Skeletal muscle cell (primary cell): ENCODE results near the gene SGCD.
"Not testable (repeated sequence)": the region's sequence is repeated elsewhere in the genome, so short reads cannot be mapped to it uniquely, and the experiment has no call there.

Experiments
- DNase-seq: peaks from one replicate; pipeline ENCODE4 v3.0.0-alpha.2; 2010; ENCODE audit warnings: low read depth
- H3K4me3 ChIP-seq: 2 replicates; pipeline ENCODE4 v1.5.1; 2011; ENCODE audit warnings: low read depth, mild to moderate bottlenecking, control low read depth, low read length, moderate library complexity

Gene SGCD

DNA sequence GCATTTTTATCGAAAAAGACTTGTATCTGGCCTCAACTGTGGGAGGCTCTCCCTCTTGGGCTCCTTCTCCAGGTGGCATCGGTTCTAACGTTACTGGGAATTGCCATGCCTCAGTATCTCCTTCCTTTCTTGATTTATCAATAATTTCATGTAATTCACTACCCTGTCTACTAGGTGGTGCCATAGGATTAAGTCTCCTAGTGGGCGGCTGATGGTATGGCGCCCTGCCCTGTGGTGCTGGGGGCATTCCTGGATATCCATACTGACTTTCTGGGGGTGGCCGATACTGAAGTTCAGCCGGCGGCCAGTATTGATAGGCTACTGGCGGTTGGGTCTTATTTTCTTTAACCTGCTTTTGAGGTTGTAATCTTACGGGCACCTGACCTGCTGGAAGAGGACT is 337.9 kb downstream of the SGCD start:
- not testable (repeated sequence) for H3K4me3 ChIP-seq, DNase-seq

- not testable (repeated sequence) for H3K4me3 ChIP-seq, DNase-seq
Observed at GRCh38 chr5:156666686-156667085, 339.7 kb downstream of the SGCD start.

DNA sequence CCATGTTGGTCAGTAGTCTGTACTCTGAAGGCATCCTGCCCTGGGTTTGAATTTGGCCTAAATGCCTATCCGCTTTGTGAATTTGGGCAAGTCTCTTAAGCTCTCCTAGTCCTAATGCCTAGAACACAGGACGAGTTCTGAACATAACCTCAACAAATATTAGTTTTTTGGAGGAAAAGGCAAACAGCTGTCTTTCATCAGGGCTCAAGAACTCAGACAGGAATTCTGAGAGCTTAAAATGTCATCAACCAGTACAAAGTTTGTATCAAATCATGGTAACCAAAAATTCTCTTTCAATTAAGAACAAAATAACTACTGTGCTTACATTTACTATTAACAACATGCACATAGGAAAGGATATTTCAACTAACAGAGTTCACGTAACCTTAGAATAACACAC is 340.7 kb downstream of the SGCD start:
- no peak overlapping the region for H3K4me3 ChIP-seq
- DNase-seq = no peak

DNA sequence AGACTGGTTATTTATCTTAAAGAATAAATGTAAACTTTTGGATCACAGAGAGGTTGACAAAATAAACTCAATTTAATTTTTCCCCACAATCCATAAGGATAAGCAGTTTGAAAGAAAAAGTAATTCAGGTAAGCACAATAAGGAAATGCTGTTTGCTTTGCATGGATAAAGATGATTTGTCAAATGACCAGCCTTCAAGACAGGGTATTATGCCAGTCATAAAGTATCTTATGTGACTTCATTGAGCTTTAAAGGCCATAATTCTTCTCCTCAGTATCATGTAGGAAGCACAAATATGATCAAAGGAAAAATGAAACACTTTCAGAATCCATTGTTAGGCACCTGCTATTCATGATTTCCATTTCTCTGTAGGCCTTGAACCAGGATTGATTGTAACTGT is 342.5 kb downstream of the SGCD start:
- no peak for DNase-seq
- no peak overlapping the region for H3K4me3 ChIP-seq

GRCh38 chr5:156670615-156671014 is 343.7 kb downstream of the SGCD start:
- no peak overlapping the region for H3K4me3 ChIP-seq
- DNase-seq = no peak

DNA sequence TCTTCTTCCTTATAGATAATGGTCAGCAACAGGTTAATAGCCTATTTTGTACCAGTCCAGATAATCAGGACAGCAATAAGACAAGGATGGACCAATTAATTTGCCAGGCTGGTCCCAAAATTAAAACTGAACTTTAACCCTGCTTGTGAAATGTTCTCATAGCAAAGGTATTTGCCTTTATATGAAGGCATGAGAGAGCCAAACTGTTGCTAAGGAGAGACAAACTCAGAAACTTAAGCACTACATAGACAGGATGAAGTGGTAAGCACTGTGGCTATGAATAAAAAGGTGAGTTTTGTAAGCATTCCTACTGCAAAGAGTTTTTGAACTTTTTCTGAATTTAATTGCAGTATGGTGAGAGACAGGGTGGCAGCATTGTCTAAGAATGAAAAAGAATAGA is 348.4 kb downstream of the SGCD start:
- H3K4me3 ChIP-seq = no peak overlapping the region
- DNase-seq = no peak

- no peak for DNase-seq
- no peak overlapping the region for H3K4me3 ChIP-seq
Observed at GRCh38 chr5:156677963-156678362, 351.0 kb downstream of the SGCD start.

DNA sequence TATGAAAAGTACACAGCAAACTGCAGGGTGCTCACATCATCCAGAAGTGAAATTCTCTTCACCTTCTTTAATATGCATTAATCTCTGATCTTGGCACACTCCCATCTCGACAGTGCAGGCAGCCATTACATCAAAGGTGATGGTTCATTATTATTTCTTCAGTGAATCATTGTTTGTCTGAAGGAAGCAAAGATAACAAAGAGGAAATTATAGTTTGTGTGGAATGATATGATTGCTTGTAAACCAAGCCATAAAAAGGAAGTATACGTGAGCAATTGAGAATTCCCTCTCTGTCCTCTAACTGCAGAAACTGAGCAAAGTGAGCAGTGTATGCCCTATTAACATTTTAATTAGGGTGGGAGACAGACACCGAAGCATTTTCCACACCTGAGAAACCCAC is 351.5 kb downstream of the SGCD start:
- H3K4me3 ChIP-seq = no peak overlapping the region

DNA sequence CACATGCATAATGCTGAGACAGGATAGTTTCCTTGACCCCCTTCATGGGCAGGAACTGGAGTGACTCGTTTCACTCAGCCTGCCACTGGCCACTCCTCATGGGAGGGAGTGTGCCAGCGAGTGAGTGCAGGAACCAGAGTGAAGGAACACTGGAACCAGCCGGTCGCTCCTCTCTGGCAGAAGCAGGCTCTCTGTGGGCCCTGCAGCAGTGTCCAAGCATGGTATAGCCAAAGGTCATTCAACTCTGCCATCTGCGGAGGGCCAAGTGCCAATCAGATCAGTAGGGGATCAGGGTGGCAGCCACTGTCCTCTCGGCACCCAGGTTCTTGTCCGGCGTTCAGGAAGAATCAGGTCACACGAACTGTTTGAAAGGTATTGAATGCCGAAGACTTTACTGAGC is 353.9 kb downstream of the SGCD start:
- no peak for DNase-seq
- H3K4me3 ChIP-seq = no peak overlapping the region

More for the DNA sequence above, 351.5 kb downstream of the SGCD start:
- DNase-seq = no peak

- DNase-seq = no peak
- no peak overlapping the region for H3K4me3 ChIP-seq
Observed at GRCh38 chr5:156681265-156681664, 354.3 kb downstream of the SGCD start.

GRCh38 chr5:156682971-156683370 is 356.0 kb downstream of the SGCD start:
- H3K4me3 ChIP-seq = no peak overlapping the region
- DNase-seq = no peak

DNA sequence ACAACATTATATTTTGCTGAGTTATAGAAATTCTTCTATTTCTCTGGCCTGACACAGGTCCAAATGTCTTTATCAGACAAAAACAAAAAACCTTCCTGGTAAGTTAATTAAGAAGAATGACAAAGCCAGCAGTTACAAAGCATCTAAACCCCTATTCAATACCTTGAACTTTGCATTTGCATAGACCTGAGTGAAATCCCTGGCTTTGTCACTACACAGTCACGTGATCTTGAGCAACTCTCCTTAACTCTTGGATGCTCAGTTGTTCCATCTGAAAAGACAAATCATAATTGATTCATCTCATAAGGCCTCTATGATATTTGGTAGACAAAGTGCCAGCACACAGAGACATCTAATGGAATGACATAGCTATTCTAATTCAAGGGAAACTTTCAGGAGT is 356.5 kb downstream of the SGCD start:
- H3K4me3 ChIP-seq = no peak overlapping the region
- DNase-seq = no peak

DNA sequence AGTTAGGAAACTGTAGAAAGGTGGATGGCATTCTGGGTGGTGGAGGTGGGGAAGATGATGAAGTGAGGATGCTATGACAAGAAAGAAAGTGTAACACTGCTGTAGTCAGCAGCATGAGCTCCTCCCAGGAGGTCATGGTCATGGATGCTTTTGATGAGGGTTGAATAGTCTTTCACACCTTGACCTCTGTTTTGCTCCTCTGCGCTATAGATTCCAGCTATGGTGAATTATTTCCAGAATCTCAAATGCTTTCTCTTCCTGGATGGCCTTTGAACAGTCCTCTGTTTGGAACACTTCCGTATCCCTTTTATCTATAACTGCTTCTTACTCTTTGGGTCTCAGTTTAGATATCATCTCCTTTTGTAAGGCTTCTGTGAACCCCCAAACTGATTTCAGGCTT is 357.3 kb downstream of the SGCD start:
- DNase-seq = no peak
- H3K4me3 ChIP-seq = no peak overlapping the region

DNA sequence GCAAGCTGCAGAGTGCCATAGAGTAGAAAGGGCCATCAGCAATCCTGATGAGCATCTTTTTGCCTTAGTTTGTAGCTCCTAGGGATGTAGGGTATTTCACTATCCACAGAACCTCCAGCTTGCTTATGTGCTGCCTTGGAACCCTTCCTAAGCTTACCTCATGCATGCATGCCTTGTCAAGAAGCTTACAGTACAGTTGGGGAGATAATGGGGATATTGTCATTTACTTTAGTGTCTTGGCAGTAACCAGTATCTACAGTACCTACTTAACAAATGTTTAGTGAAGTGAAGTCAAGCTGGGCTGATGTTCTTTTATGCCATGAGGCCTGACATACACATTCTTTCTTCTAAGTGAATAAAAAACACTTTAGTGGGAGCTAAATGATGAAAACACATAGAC is 358.5 kb downstream of the SGCD start:
- DNase-seq = no peak
- no peak overlapping the region for H3K4me3 ChIP-seq

- H3K4me3 ChIP-seq = no peak overlapping the region
- DNase-seq = no peak
Observed at GRCh38 chr5:156686380-156686779, 359.4 kb downstream of the SGCD start.

- no peak overlapping the region for H3K4me3 ChIP-seq
- DNase-seq = no peak
Observed at GRCh38 chr5:156686796-156687195, 359.8 kb downstream of the SGCD start.

DNA sequence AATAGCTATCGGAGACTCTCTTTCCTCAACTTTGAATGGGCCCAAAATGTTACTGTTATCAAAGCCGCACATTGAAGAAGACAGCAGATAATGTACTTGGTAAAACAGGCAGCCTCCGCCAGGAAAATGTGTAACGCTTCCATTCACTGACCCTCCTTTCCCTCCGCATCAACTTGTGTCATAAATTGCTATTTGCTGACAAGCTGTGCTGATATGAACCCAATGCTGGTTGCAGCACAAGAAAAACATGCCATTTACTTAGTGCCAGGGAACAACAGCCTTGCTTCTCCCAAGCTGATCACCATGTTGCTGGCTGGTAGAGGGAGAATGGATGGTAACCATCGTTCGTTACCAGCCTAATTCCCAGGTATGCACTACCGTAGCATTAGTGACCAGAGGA is 360.6 kb downstream of the SGCD start:
- no peak overlapping the region for H3K4me3 ChIP-seq
- no peak for DNase-seq

- no peak overlapping the region for H3K4me3 ChIP-seq
- DNase-seq = no peak
Observed at GRCh38 chr5:156691572-156691971, 364.6 kb downstream of the SGCD start.

DNA sequence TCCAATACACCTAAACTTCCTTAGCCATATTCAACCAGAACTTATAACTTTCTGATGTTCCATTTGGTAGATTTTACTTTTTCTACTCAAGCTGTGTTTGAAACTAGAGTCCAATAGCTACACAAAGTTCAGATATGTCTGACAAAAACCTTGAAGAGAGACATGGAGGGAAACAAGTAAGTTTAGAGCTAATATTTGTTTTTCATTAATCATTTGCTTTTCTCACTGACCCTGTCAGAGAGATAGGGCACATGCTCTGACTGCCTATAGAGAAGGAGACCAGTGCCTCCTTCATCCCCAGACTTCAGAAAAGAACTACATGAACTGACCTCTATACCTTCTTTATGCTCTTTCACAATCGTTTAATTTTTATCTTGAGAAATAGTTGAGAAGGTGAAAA is 366.1 kb downstream of the SGCD start:
- DNase-seq = no peak
- no peak overlapping the region for H3K4me3 ChIP-seq

DNA sequence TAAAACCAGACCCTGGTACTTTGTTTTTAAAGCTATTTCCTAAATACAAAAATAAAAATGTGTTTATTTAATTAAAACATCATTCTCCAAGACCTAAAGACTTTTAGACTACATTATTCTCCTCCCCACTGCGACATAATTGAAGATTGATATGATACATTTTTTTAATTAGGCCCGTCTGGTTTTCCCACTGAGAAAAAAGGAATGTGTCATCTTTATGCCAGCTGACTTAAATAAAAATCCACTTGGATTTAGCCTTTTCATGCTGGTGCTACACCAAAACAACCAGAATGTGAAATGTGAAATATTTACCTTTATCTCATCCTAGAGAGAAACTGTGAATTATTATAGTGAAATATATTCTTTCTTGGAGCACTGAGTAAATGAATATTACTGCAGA is 367.6 kb downstream of the SGCD start:
- H3K4me3 ChIP-seq = no peak overlapping the region
- DNase-seq = no peak

- H3K4me3 ChIP-seq = no peak overlapping the region
- no peak for DNase-seq
Observed at GRCh38 chr5:156695774-156696173, 368.8 kb downstream of the SGCD start.

- H3K4me3 ChIP-seq = no peak overlapping the region
- DNase-seq = no peak
Observed at GRCh38 chr5:156698323-156698722, 371.4 kb downstream of the SGCD start.
